Measurements from ENCODE around the gene TEX10.

TEX10 gene

DNA sequence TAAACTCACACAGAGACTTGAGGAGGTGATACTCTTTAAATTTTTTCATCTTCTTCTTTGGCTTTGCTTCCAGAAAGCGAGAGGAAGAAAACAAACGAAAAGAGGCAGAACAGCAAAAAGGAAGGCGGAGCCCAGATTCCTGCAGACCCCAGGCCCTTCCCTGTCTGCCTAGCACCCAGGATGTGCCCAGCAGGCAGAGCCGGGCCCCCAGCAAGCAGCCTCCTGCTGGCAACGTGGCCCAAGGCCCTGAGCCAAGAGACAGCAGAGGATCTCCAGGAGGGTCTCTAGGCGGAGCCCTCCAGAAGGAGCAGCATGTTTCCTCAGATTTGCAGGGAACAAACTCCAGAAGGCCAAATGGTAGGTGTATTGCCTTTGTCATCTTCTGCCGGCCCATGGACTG, 68.5 kb downstream of the TEX10 start:
- DNase-seq (ENCODE audit: low read depth in 3 of 3): no peak

DNA sequence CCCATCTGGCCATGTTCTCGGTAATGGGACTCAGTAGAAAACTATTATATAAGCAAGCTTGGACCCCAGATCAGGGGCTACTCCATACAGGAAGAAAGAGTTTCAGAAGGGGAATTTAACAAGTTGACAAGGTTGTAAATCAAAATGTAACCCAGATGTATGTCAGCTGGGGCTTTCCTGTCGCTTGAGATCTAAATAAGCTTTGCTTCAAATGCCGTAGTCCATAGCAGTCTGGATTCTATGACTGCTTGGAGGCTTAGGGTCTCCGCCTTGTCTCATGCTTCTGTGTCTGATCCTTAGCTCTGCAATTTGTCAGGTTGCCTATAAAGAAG, 70.4 kb downstream of the TEX10 start:
- no peak for DNase-seq (ENCODE audit: low read depth in 3 of 3)

DNA sequence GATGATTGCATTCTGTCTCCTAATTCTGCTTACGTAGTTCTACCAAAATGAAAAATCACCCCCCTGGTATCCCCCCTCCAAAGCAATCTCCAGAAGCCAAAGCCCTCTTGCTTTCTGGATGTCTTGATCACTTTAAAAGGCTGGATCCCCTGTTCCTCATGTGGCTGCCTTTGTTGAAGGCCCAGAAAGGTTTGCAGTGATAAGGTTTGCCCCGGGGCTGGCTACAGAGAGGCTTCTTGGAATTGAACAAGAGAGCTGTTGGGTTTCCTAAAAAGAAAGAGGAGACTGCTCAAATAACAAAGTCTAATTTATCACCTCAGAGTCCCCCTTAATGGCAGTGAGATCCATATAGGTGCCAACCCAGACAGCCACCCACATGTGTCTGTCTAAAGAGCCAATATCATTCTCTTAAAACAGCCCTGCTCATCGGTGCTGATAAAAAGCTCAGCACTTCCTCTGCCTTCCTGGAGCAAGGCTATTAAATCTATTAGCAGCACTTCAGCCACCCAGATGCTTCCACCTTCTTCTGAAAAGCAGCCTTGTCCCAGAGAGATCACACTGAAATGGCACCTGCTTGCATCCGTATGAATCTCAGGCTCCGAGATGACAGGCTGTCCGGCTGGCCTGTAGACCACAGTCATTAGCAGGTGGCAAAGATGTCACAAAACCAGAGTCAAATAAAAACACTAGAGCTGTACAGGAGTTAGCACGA, 70.9 kb downstream of the TEX10 start:
- DNase-seq (ENCODE audit: low read depth in 3 of 3): no peak

DNA sequence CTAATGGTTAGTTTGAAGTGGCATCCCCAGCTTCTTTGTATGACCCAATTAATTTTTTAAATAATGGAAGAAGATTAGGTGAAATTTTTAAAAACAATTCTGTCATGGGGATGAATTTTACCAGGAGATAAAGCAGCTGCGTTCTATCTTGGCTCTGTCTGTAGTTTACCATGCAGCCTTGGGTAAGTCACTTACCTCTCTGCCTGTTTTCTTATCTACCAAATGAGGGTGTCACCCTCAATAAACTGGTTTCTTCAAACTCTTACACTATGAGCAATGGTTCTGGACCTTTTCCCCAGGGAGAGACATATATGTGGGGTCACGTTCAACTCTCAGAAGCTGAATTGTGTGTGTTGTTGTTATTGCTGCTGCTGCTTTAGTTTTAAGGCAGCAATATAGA, 71.7 kb downstream of the TEX10 start:
- no peak for DNase-seq (ENCODE audit: low read depth in 3 of 3)

DNA sequence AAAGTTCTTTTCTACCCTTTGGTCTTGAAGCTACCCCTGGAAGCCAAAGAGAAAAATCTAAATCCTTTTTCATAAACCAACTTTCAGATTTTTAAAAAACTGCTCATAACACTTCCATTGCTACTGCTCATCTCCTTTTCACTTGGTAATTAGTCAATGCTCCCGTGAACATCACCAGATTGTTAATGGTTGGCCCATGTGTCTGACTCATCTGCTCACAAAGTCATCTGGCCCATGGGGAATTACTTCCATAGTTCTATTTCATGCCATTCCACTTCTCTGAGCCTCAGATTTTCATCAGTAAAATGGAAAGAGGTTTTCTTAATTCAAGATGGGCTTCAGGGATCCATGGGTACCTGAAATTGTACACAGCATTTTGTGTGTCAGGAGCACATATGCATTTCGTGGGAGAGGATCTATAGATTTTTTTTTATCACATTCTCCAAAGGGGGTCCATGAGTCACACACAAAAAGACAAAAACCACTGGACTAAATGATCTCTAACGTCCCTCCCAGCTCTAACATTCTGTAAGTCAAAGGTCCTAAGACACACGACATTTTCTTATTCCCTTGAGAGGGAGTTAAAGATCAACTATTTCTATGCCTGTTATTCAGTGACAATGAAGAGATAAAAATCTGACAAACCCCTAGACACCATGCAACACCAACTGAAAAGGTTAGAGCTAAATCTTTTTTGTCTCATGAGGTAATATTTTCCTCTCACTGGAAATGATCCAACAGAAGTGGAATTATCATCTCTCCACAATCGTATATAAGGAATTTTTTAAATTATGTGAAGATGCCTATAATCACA, 75.4 kb downstream of the TEX10 start:
- no peak for DNase-seq (ENCODE audit: low read depth in 3 of 3)

DNA sequence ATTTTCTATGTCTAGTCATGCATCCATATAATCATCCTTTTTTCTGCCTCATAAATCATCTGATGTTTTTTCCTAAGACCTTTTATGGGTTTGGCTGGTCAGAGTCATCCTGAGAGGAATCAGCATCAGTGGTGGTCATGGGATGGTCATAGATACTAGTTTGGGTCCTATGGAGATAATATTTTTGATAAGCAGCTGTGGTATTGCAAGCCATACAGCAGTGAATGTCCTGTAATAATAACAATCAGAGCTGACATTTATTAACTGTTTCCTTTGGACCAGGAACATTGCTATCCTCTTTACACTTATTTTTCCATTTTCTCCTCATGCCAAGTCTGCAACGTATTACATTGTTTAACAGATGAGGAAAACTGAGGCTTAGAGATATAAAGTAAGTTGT, 83.1 kb downstream of the TEX10 start:
- DNase-seq (ENCODE audit: low read depth in 3 of 3): no peak

DNA sequence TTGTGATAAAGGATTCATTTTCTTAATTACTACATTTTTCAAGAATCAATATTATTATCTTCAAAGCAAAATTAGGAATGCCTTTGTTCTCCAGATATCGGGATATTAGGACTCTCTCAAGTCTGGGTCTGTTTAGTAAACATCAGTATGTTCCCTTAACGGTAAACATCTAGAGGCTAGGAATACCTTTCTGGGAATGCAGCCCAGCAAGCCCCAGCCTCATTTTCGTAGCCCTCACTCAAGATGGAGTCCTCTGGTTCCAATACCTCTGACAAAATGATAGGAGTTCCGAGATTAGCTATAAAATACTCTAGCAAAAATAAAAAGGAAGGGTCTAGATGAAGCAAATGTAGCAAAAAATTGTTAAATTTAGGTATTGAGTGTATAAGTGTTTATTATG, 84.5 kb downstream of the TEX10 start:
- no peak for DNase-seq (ENCODE audit: low read depth in 3 of 3)

DNA sequence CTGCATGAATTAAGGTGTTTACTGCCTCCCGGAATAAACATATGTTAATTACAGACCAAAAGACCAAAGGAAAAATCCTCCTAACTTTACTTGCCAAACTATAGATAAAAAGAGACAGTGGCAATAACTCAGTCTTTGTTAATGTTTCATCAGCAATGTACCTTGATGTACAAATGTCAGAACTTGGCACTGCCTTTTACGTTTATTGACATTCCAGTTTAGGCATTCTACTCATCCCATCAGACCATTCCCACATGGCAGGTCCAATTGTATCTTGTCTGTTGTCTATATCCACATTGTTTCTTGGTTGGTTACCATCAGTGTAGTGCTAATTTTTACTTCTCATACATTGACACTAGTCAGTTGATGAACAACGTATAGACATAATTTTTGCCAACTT, 85.5 kb downstream of the TEX10 start:
- DNase-seq (ENCODE audit: low read depth in 3 of 3): no peak
